Gastroesophageal sphincter (tissue), 3 donors: ENCODE results near the gene ODC1.

Experiments used
- CTCF ChIP-seq, 4 experiments: fragments of 200-600 bp in 2 of 4; fragments of 450-650 bp in 2 of 4; sonication (generic) in 1 of 4; IDR thresholded peaks; one replicate each; pipeline ENCODE4 v1.5.1; 2017 to 2019; ENCODE audit warnings: antibody characterized with exemption in 4 of 4, mild to moderate bottlenecking in 2 of 4, moderate library complexity in 2 of 4
- POLR2AphosphoS5 ChIP-seq: sonication (generic); formaldehyde crosslinking; IDR thresholded peaks from one replicate; pipeline ENCODE4 v1.6.1; 2017; ENCODE audit warnings: antibody characterized with exemption

- TF ChIP-seq CTCF (IDR thresholded peaks at IDR 0.05) (no peak), POLR2AphosphoS5 (no peak)
Observed at GRCh38 chr2:10494351-10495066, 46.4 kb upstream of the ODC1 start.
